HG03571 (cell line): Measurements from ENCODE around the gene SMOC1.

ENCODE experiments used
- ATAC-seq: cut with Tn5 transposase; IDR thresholded peaks from one replicate; pipeline ENCODE4 v1.9.1; 2021; ENCODE audit not compliant: unreplicated experiment

Gene SMOC1

GRCh38 chr14:69861025-69861569 lies 18.1 kb upstream of the SMOC1 start:
- no peak for ATAC-seq

- no peak for ATAC-seq
Measured at GRCh38 chr14:69863083-69863482, 16.1 kb upstream of the SMOC1 start.

GRCh38 chr14:69865701-69866365 lies 13.4 kb upstream of the SMOC1 start:
- no peak for ATAC-seq

GRCh38 chr14:69868363-69868963 lies 10.8 kb upstream of the SMOC1 start:
- no peak for ATAC-seq

GRCh38 chr14:69870613-69871012 lies 8.6 kb upstream of the SMOC1 start:
- no peak for ATAC-seq

- no peak for ATAC-seq
Measured at GRCh38 chr14:69873877-69874780, 5.1 kb upstream of the SMOC1 start.

GRCh38 chr14:69876221-69876847 lies 2.9 kb upstream of the SMOC1 start:
- ATAC-seq, result no peak

- ATAC-seq, result no peak
Measured at GRCh38 chr14:69876848-69877306, 2.3 kb upstream of the SMOC1 start.

- ATAC-seq, result no peak
Measured at GRCh38 chr14:69877492-69877891, 1.7 kb upstream of the SMOC1 start.

GRCh38 chr14:69878251-69878650 lies 965 bp upstream of the SMOC1 start:
- ATAC-seq, result no peak

- no peak for ATAC-seq
Measured at GRCh38 chr14:69880044-69880487, 850 bp downstream of the SMOC1 start.

GRCh38 chr14:69880893-69881292 lies 1.7 kb downstream of the SMOC1 start:
- ATAC-seq, result no peak

GRCh38 chr14:69882116-69882864 lies 3.1 kb downstream of the SMOC1 start:
- no peak for ATAC-seq

- no peak for ATAC-seq
Measured at GRCh38 chr14:69882915-69883314, 3.7 kb downstream of the SMOC1 start.

- ATAC-seq, result no peak
Measured at GRCh38 chr14:69886453-69887242, 7.4 kb downstream of the SMOC1 start.

GRCh38 chr14:69887740-69888657 lies 8.8 kb downstream of the SMOC1 start:
- no peak for ATAC-seq

- no peak for ATAC-seq
Measured at GRCh38 chr14:69891422-69891821, 12.2 kb downstream of the SMOC1 start.

- no peak for ATAC-seq
Measured at GRCh38 chr14:69895109-69895508, 15.9 kb downstream of the SMOC1 start.
